HL-60 (cell line): ENCODE measurements around the gene PPIL1.

Experiments used
- CTCF ChIP-seq: IDR thresholded peaks from one replicate; pipeline ENCODE4 v1.5.1; 2011; ENCODE audit warnings: low read length, control low read depth, inconsistent platforms; ENCODE audit not compliant: insufficient read depth
- POLR2AphosphoS5 ChIP-seq: IDR thresholded peaks from 2 replicates; pipeline ENCODE4 v1.6.1; 2012; ENCODE audit warnings: low read depth
- TF ChIP-seq, protein P1 (sequence below): IDR thresholded peaks from 2 replicates; pipeline ENCODE4 v1.6.1; 2012; ENCODE audit warnings: low read depth; ENCODE audit not compliant: insufficient replicate concordance

DNA sequence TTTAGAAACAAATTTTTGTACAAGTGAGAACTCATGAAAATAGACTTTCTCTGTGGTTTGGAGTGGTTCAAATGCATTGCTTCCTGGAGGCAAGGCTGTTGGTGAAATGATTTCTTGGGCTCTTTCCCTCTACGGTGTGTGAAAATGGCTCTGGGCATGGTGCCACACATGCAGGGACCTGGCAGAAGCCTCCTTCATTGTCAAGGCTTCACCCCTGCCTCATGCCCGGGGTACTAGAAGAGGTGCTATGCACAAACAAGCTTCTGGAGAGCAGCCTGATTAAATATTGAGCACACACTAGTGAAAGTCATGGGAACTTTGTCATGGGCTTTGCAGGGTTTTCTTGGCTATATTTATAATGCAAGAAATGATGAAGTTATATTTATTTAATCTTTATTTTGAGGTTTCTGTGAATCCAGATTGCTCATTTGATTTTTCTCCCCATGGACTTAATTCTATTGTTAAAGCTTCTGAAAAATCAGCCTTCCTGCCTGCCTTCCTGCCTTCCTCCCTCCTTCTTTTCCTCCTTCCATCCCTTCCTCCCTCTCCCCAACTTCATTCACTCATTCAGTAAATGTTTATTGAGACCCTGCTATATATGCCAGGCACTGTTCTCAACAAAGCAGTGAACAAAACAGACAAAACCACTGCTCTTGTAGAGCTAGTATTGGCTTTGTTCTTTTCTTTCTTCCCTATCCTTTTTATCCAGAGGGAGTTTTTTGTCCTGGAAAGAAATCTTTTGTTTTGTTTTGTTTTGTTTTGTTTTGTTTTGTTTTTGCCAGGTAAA, 32.1 kb upstream of the PPIL1 start:
- TF ChIP-seq CTCF (no peak), POLR2AphosphoS5 (no peak)
- TF ChIP-seq, protein P1, sequence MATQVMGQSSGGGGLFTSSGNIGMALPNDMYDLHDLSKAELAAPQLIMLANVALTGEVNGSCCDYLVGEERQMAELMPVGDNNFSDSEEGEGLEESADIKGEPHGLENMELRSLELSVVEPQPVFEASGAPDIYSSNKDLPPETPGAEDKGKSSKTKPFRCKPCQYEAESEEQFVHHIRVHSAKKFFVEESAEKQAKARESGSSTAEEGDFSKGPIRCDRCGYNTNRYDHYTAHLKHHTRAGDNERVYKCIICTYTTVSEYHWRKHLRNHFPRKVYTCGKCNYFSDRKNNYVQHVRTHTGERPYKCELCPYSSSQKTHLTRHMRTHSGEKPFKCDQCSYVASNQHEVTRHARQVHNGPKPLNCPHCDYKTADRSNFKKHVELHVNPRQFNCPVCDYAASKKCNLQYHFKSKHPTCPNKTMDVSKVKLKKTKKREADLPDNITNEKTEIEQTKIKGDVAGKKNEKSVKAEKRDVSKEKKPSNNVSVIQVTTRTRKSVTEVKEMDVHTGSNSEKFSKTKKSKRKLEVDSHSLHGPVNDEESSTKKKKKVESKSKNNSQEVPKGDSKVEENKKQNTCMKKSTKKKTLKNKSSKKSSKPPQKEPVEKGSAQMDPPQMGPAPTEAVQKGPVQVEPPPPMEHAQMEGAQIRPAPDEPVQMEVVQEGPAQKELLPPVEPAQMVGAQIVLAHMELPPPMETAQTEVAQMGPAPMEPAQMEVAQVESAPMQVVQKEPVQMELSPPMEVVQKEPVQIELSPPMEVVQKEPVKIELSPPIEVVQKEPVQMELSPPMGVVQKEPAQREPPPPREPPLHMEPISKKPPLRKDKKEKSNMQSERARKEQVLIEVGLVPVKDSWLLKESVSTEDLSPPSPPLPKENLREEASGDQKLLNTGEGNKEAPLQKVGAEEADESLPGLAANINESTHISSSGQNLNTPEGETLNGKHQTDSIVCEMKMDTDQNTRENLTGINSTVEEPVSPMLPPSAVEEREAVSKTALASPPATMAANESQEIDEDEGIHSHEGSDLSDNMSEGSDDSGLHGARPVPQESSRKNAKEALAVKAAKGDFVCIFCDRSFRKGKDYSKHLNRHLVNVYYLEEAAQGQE, result no peak
